ENCODE measurements around the gene FGF16.

GRCh38 chrX:77440330-77440729 is 6.9 kb upstream of the FGF16 start:
- TF ChIP-seq, protein P1, sequence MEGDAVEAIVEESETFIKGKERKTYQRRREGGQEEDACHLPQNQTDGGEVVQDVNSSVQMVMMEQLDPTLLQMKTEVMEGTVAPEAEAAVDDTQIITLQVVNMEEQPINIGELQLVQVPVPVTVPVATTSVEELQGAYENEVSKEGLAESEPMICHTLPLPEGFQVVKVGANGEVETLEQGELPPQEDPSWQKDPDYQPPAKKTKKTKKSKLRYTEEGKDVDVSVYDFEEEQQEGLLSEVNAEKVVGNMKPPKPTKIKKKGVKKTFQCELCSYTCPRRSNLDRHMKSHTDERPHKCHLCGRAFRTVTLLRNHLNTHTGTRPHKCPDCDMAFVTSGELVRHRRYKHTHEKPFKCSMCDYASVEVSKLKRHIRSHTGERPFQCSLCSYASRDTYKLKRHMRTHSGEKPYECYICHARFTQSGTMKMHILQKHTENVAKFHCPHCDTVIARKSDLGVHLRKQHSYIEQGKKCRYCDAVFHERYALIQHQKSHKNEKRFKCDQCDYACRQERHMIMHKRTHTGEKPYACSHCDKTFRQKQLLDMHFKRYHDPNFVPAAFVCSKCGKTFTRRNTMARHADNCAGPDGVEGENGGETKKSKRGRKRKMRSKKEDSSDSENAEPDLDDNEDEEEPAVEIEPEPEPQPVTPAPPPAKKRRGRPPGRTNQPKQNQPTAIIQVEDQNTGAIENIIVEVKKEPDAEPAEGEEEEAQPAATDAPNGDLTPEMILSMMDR (IDR thresholded peaks at IDR 0.05), result no peak
- no peak for TF ChIP-seq ZFX (IDR thresholded peaks at IDR 0.05; ENCODE audit: borderline replicate concordance)
